Upper lobe of left lung (tissue), 4 donors: ENCODE results near the gene MCEMP1.

Experiments used
- CTCF ChIP-seq, 6 experiments: fragments of 450-650 bp in 4 of 6; fragments of 200-600 bp in 2 of 6; sonication (generic) in 2 of 6; IDR thresholded peaks; one replicate each; pipeline ENCODE4 v1.5.1; 2016 to 2019; ENCODE audit warnings: antibody characterized with exemption in 6 of 6
- POLR2A ChIP-seq, 4 donors: fragments of 450-650 bp; IDR thresholded peaks; one replicate each; pipeline ENCODE4 v1.5.1; 2016 to 2017; ENCODE audit warnings: antibody characterized with exemption in 4 of 4, mild to moderate bottlenecking in 2 of 4

DNA sequence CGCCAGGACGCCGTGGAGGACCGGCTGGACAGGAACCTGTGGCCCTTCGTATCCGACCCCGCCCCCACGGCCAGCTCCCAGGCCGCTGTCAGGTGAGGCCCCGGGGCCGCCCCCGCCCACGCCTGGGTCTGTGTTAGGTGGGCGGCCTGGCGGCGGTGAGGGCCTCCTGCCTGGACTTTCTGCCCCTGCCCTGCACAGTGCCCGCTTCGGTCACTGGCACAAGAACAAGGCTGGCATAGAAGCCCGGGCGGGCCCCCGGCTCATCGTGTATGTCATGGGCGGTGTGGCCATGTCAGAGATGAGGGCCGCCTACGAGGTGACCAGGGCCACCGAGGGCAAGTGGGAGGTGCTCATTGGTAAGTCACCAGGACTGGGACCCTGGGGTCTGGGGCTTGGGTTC is 29.7 kb upstream of the MCEMP1 start:
- TF ChIP-seq CTCF (IDR thresholded peaks at IDR 0.05) (no peak), POLR2A (IDR thresholded peaks at IDR 0.05) (no peak)
